GM19193 (cell line): ENCODE data around the gene GNA12.

Experiments
- POLR2A ChIP-seq: IDR thresholded peaks from 4 replicates; pipeline ENCODE4 v1.6.1; 2011; ENCODE audit not compliant: insufficient read depth, insufficient read length; ENCODE audit errors: extremely low read depth

The GNA12 gene

DNA sequence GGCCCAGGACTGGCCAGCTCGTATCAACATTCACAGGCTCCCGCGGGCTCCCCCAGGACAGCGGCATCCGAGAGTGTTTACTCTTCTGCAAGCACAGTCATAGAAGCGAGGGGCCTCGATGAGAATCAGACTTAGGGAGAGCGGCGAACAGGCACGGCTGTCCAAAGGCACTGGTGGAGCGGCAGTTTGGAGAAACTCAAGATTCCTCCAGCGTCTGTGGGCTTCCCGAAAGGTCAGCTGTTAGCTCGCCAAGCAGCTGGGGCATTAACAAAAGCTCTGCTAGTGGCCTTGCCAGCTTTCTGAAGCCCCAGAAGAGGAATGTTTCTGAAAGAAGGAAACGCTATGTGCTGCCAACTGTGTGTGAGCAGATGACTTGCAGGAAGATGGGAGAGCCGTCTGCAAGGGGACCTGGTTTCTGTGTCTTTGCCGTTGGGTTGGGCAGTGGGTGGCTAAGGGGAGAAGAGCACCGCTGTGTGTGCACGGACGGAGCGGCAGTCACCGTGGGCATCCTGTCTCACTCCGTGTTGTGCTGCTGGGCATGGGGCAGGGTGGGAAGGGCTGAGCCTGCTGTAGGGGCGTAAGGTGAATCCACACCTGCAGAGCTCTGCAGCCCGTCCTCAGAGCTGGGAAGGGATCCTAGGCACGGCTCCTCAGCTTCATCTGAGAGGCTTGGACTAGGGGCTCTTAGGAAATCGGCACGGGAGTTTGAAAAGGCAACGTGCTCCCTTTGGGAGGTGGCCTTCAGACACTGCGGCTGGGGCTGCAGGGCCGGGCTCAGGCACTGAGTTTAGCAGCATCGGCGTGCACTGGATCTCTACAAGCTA, 114.0 kb downstream of the GNA12 start:
- TF ChIP-seq POLR2A, result no peak

DNA sequence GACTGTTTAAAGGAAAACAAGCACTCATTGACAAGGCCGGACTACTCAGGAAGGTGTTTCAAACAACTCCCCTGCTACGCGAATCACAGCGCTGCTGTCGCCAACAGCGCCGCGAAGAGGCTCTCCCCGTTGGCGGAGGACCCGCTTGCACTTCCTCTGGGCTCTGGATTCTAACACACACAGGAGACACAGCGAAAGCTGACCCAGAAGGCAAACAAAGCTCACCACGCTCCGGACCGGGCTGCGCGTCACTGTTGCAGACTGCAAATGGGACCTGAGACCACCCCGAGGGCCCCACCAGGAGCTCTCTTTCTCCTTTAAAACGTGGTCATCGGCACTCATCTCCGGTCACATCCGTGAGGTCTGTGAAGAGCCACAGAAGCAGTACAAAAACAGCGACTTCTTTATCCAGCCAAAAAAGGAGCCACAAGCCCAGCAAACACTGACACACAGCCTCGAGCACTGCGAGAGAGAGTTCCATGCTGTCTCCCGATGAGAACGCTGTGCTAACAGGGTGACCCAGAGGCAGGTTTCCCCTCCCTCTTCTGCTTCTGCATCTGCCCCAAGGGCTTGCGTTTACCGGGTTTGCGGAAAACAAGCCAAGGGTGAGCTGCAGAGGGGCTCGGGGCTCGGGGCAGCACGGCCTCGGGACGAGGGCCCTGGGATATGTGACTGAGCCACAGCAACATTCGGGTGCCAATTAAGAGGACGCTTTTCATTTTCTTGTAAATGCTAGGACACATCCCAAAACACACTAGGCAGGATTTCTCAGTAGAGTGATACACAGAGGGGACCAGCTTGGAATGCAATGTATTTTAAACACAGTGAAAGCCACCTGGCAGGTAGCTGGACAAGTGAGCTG, 114.8 kb downstream of the GNA12 start:
- TF ChIP-seq POLR2A, result no peak

DNA sequence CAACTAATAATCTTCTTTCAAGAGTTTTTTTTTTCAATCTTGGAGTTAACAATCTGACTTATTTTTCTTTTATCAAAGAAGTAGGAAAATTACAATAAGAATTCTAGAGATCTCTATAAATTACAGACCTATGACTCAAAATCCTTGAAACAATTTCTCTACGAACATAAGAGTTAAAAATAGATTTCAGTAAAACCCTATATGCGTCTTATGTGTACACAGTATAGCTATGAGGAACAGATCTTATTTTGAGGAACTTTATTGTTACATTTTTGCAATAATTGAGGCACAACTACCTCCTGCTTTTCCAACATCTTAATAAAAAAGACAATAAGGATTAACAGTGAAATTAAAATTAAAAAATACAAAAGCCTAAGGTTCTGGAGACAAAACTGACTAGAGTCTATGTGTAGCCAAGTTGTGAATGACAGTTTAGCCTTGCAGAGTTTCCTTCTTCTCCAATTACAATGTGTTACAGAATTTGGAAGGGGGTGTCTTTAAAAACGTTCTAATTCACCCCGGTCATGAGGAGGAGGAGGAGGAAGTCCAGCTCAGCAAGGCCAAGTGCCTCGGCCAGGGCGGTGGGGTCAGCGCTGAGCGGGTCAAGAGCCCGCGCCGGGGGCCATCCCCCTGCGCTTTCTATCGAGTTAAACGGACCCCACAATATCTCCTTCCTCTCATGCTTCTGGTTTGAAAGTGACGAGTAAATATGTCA, 115.6 kb downstream of the GNA12 start:
- no peak for TF ChIP-seq POLR2A

DNA sequence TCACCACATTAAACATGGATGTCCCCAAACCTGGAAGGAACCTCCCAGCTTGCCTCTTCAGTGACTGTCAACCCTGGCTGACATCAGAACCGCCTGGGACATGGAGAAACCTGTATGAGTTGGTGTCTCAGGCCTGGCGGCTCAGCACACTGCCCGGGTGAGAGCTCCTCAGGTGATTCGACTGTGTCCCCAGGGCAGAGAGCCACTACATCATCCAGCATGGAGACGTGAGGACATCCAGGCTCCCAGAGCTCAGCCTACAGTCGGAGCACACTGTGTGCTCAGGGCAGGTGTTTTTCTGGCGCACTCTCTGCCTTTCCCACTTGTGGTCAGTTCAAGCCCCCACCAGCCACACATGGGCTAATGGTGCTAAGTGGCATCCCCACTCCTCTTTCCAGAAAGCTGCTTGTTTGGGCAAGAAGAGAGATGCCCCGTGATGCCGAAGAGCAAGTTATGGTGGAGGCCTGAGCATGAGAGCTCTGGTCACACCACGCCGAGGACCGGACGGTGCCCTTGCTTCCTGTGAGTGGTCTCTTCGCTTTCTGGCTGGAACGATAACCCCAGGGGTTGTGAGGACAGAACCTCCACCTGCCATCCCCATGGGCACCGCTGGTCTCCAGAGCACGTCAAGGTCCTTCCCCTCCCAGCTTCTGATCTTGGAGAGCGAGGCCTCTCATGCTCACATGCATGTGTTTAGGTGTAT, 117.6 kb downstream of the GNA12 start:
- no peak for TF ChIP-seq POLR2A

DNA sequence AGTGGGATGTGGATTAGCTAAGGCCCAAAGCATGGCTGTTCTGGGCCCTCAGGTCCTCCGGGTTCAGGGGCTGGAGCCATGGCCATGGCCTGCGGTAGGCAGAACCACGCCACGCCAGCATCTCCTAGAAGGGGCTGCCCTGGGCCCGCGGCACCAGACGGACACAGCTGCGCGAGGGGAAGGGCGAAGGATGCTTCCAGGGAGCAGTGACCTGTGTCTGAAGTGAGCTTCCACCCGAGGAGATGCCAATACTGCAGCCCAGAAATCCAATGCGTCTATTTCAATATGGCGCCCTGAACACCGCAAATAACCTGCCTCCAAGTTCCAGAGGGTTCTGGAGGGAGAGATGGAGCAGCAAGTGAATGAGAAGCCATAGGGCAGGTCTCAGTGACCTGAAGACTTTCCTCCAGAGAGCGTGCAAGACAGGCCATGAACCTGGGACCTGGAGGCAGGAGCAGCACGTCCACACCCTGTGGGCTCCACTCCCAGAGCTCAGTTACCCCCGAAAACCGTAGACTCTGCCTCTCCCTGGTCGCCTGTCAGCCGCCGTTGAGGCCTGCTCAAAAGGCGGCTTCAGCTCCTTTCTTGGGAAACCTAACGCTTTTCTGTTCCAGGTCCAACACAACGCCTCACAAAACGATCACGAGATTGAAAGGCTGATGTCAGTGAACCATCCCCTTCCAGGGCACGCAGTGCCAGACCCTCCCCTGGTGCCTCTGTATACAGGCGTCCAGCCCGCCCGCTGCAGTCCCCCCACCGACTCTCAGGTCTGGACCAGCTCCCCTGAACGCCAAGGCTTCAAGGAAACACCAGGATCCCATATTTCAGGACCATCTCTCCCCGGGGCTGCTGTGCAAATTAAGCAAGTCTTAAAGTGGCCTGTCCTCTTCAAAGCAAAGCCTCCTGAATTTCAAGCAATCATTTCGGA, 118.7 kb downstream of the GNA12 start:
- TF ChIP-seq POLR2A, result no peak

DNA sequence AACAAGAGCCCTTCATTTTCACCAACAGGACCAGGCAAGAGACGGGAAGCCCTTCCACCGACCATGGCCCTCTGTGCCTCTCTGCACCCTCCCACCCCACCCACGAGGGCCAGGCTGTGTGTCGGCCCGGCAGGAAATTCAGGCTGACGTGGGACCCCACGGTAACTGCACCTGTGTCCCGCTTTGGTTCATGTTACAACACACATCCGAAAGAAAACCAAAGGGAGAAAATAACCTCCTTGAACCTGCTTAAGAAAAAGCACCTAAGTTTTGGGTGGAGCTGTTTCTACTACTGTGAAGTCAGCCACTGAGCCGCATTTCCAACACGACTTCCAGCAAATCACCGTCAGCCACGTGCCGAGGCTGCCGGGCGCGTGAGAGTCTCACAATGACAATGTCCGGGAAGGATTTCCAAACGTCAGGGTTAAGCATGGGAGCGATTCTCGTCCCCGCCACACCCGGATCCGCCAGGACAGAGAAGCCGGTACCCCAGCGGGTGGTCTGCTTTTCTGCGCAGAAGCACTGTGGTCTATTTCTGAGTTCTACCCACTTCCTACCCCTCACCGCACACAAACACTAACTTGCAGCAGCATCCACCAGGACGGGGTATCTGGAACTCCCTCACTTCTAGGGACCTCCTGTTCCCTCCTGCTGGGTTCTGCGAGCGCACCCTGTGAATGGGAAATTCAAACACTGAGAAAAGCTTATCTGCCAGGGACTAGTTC, 119.5 kb downstream of the GNA12 start:
- TF ChIP-seq POLR2A, result no peak

DNA sequence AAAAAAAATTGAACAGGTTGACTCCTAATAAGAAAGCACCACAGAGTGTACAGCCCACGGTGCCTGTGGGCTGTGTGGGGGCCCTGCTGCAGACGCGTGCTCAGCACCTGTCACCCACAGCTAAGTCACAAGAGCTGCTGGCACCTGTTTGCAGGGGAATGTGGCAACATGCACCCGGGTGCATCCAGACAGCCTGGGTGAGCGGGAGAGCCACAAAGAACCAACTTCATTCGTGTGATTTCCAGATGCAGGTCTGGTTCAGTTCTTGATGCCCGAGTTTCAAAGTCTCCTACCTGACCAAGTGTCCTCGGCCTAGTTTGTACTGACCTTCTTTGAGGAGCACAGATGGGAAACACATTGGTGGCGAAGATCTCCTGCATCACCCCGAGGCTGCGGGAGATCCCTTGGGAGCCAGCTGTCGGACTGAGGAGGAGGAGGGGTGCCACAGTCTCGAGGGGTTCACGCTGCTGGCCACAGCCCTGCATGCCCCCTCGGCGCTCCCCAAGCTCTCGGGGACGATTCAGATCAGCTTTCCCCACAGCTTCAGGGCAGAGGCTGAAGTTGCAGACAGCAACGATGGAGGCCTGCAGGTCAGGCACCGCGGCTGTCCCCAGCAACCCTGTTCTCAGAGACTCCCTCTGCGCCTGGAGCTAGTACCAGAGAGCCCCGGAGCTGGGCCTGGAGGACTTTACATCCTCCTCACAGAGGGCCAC, 120.8 kb downstream of the GNA12 start:
- TF ChIP-seq POLR2A, result no peak

DNA sequence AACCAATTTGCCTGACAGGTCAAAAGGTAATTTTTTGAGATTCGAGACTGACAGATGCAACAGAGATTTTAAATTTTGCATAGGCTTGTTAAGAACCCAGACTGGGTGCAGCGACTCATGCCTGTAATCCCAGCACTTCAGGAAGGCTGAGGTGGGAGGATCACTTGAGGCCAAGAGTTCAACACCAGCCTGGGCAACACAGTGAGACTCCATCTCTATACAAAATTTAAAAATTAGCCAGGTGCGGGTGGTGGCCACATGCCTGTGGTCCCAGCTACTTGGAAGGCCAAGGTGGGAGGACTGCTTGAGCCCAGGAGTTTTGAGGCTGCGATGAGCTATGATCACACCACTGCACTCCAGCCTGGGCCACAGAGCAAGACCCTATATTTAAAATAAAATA, 121.5 kb downstream of the GNA12 start:
- TF ChIP-seq POLR2A, result no peak

DNA sequence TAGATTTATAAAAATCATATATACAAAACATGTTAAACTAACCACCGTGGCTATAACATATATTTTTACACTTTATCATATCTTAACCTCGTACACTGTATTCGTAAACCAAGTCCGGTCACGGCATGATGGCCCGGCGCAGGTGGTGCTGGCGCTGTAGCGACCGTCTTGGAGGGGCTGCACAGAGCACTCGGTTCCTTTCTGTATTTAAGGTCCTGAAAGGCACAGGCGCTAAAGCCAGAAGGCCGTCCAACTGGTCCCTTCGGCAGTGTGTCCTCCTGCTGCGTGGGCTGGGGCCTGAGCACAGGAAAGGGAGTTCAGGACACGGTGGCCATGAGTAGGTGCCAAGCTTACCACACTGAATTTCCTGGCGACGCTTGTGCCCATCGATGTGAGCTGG, 122.3 kb downstream of the GNA12 start:
- TF ChIP-seq POLR2A, result no peak

DNA sequence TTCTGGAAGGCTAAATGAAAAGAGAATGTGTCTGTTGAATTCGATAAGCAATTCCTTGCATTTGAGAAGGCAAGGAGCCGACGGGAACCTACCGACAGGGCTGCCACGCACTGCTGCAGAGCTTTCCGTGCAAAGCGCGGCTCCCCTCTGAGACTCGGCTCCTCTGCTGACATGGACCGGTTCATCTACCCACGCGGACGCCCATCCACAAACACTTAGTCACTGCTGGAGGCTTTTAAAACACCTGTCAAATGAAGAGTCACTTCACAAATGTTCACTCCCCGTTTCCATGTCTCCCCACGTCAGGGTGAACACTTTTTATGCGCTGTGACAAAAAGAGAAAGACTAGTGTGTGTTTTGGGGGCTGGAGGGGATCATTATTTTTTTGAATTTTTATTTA, 124.1 kb downstream of the GNA12 start:
- TF ChIP-seq POLR2A, result no peak

DNA sequence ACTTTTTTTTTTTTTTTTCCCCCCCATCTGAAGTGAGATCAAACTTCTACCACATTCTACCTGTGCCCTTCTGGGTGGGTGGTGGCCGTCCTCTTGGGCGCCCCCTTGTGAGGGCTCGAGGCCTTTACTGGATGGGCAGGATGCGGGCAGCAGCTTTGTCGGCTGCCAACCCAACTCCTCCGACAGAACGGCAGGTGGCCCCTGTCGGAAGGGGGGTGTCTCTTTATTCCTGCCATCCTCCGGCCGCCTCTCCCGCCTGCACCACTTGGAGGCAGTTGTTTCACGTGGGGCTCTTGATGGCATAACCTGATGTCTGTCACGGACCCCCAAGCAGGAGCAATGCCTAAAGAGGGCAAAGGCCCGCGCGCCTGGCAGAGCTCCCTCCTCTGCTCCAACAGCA, 125.1 kb downstream of the GNA12 start:
- no peak for TF ChIP-seq POLR2A

DNA sequence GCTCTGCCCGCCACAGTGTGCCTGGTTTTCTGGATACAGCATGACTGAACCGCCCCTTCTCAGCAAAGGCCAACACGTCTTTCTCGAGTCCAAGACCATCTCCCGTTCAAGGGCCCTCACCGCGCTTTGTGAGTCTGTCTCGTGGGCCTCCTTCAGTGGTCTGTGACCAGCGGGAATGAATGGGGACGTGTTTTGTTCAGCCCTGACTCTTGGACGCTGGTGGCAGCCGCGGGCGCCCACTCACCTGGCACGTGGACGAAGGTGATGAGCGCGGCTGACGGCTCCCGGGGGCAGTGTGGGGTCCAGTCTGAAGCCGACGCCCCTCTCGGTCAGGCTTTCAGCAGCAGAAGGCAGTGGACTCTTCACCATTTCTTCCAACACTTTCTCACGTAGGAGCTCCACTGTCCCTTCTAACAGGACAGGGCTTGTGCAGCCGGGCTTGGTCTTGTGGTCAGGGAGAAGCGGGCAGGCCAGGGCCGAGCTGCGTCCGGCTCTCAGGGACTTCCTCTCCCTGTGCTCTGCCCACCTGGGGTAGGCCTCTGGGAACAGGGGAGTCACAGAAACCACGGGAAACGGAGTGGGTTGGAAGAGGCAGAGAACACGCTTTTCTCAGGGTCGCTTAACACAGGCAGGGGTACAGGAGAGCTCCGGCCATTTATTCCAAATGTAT, 125.7 kb downstream of the GNA12 start:
- no peak for TF ChIP-seq POLR2A
